IMR-90 (cell line): ENCODE results near the gene LGALSL. TPM values are rescaled to one million over a fixed set of nuclear protein-coding genes. Genes with fewer than 3 reads are reported as not detected.

ENCODE experiments used
- ATAC-seq: fragments of 200-7000 bp; cut with Tn5 transposase; 2 replicates; pipeline ENCODE4 v1.9.1; 2020; ENCODE audit warnings: low read depth, mild to moderate bottlenecking, moderate library complexity
- BruUV-seq: library from RNA; stranded (reverse); fragments of 400-500 nt; replicated peaks from 2 replicates; lab custom pipeline; 2021; lab: Mats Ljungman, UMichigan
- CTCF ChIA-PET: fragments of 300-600 bp; formaldehyde crosslinking; extraction: SDS; loops from one replicate; lab custom pipeline; 2021; ENCODE audit warnings: antibody characterized with exemption; lab: Yijun Ruan, JAX
- POLR2A ChIA-PET: fragments of 300-600 bp; sonication (Branson Sonifier 250); formaldehyde crosslinking; loops from one replicate; lab custom pipeline; 2022; ENCODE audit warnings: antibody characterized with exemption; ENCODE audit not compliant: unreplicated experiment; lab: Charles Lee
- DNase-seq: peaks from one replicate; pipeline ENCODE4 v3.0.0; 2013
- H2AFZ ChIP-seq: replicated peaks from 2 replicates; pipeline ENCODE3; 2013; ENCODE audit warnings: low read length, mild to moderate bottlenecking; ENCODE audit not compliant: poor library complexity
- H2AK5ac ChIP-seq: 2 replicates; pipeline ENCODE4 v1.6.1; 2013; ENCODE audit warnings: low read depth, low read length, inconsistent platforms
- H2AK9ac ChIP-seq: replicated peaks from 2 replicates; pipeline ENCODE3; 2013; ENCODE audit warnings: mild to moderate bottlenecking, low read depth, low read length, moderate library complexity; ENCODE audit not compliant: poor library complexity
- H2BK120ac ChIP-seq: 2 replicates; pipeline ENCODE4 v1.6.1; 2013; ENCODE audit warnings: low read depth, low read length, inconsistent platforms
- H2BK15ac ChIP-seq: 3 replicates; pipeline ENCODE4 v1.6.1; 2013; ENCODE audit warnings: low read depth, low read length, inconsistent platforms
- H2BK20ac ChIP-seq: 2 replicates; pipeline ENCODE4 v1.6.1; 2013; ENCODE audit warnings: low read depth, mild to moderate bottlenecking, inconsistent platforms, low read length, moderate library complexity
- H2BK5ac ChIP-seq: 2 replicates; pipeline ENCODE4 v1.6.1; 2013; ENCODE audit warnings: mild to moderate bottlenecking, low read depth, low read length, inconsistent platforms; ENCODE audit not compliant: poor library complexity, severe bottlenecking
- H3K14ac ChIP-seq: replicated peaks from 2 replicates; pipeline ENCODE4 v1.6.1; 2013; ENCODE audit warnings: low read depth, low read length, inconsistent platforms
- H3K18ac ChIP-seq: 2 replicates; pipeline ENCODE4 v1.6.1; 2013; ENCODE audit warnings: low read depth, low read length, control low read depth
- H3K23ac ChIP-seq: 2 replicates; pipeline ENCODE4 v1.6.1; 2013; ENCODE audit warnings: low read depth, low read length, inconsistent platforms
- H3K27ac ChIP-seq: 2 replicates; pipeline ENCODE4 v1.5.1; 2013; ENCODE audit warnings: mild to moderate bottlenecking, control low read depth, low read length; ENCODE audit not compliant: insufficient read depth
- H3K27me3 ChIP-seq: 2 replicates; pipeline ENCODE4 v1.6.1; 2013; ENCODE audit warnings: low read length; ENCODE audit not compliant: control insufficient read depth, insufficient read depth
- H3K36me3 ChIP-seq: 2 replicates; pipeline ENCODE4 v1.6.1; 2013; ENCODE audit warnings: low read length, mixed read lengths; ENCODE audit not compliant: control insufficient read depth, insufficient read depth
- H3K4ac ChIP-seq: 2 replicates; pipeline ENCODE4 v1.6.1; 2013; ENCODE audit warnings: low read depth, low read length, inconsistent platforms
- H3K4me1 ChIP-seq: 2 replicates; pipeline ENCODE4 v1.6.1; 2013; ENCODE audit warnings: low read length, mixed read lengths; ENCODE audit not compliant: control insufficient read depth, insufficient read depth
- H3K4me2 ChIP-seq: 2 replicates; pipeline ENCODE4 v1.6.1; 2013; ENCODE audit warnings: low read depth, mild to moderate bottlenecking, control low read depth, low read length, moderate library complexity
- H3K4me3 ChIP-seq: 2 replicates; pipeline ENCODE4 v1.5.1; 2013; ENCODE audit warnings: low read depth, mild to moderate bottlenecking, control low read depth, low read length, moderate library complexity; ENCODE audit not compliant: insufficient read depth
- H3K56ac ChIP-seq: 2 replicates; pipeline ENCODE4 v1.6.1; 2013; ENCODE audit warnings: low read length, inconsistent platforms; ENCODE audit not compliant: insufficient read depth; ENCODE audit errors: extremely low read depth
- H3K79me1 ChIP-seq, 2 experiments: 2 replicates each; pipeline ENCODE4 v1.6.1; 2013; ENCODE audit warnings: low read length in 2 of 2, inconsistent platforms in 1 of 2, low read depth in 1 of 2
- H3K9ac ChIP-seq: 2 replicates; pipeline ENCODE4 v1.6.1; 2013; ENCODE audit warnings: low read depth, low read length, control low read depth
- H3K9me1 ChIP-seq: 2 replicates; pipeline ENCODE4 v1.6.1; 2013; ENCODE audit warnings: low read length, inconsistent platforms; ENCODE audit not compliant: insufficient read depth
- H3K9me3 ChIP-seq: 2 replicates; pipeline ENCODE4 v1.6.1; 2013; ENCODE audit warnings: low read length; ENCODE audit not compliant: control insufficient read depth, insufficient read depth
- H4K20me1 ChIP-seq: 2 replicates; pipeline ENCODE4 v1.6.1; 2013; ENCODE audit warnings: low read length, inconsistent platforms; ENCODE audit not compliant: insufficient read depth
- H4K5ac ChIP-seq: 2 replicates; pipeline ENCODE4 v1.6.1; 2013; ENCODE audit warnings: mild to moderate bottlenecking, low read depth, low read length, control low read depth
- H4K8ac ChIP-seq, 2 experiments: 2 replicates each; pipeline ENCODE4 v1.6.1; 2013; ENCODE audit warnings: low read depth in 2 of 2, low read length in 2 of 2, control low read depth in 1 of 2, inconsistent platforms in 1 of 2
- H4K91ac ChIP-seq: 2 replicates; pipeline ENCODE4 v1.6.1; 2013; ENCODE audit warnings: low read depth, low read length, inconsistent platforms; ENCODE audit not compliant: insufficient read depth
- BHLHE40 ChIP-seq: fragments of 150-350 bp; IDR thresholded peaks from 2 replicates; pipeline ENCODE4 v1.6.1; 2016; ENCODE audit warnings: mild to moderate bottlenecking, low read depth, low read length
- CEBPB ChIP-seq: IDR thresholded peaks from 2 replicates; pipeline ENCODE4 v1.6.1; 2012; ENCODE audit warnings: low read depth, low read length, improper control_type of control experiment
- CHD1 ChIP-seq: IDR thresholded peaks from 2 replicates; pipeline ENCODE4 v1.6.1; 2012; ENCODE audit warnings: low read depth, low read length, improper control_type of control experiment
- FOS ChIP-seq: fragments of 150-350 bp; IDR thresholded peaks from 2 replicates; pipeline ENCODE4 v1.6.1; 2016; ENCODE audit warnings: low read depth, low read length
- MAFK ChIP-seq: IDR thresholded peaks from 2 replicates; pipeline ENCODE4 v1.6.1; 2012; ENCODE audit warnings: low read depth, low read length, improper control_type of control experiment
- MAZ ChIP-seq: IDR thresholded peaks from 2 replicates; pipeline ENCODE4 v1.6.1; 2012; ENCODE audit warnings: low read depth, mild to moderate bottlenecking, low read length, improper control_type of control experiment, moderate library complexity, borderline replicate concordance
- MXI1 ChIP-seq: IDR thresholded peaks from 2 replicates; pipeline ENCODE4 v1.6.1; 2012; ENCODE audit warnings: low read depth, mild to moderate bottlenecking, low read length, moderate library complexity, borderline replicate concordance
- NFE2L2 ChIP-seq: fragments of 150-350 bp; IDR thresholded peaks from 2 replicates; pipeline ENCODE4 v1.6.1; 2016; ENCODE audit warnings: low read depth, mild to moderate bottlenecking, low read length
- POLR2A ChIP-seq: IDR thresholded peaks from 2 replicates; pipeline ENCODE4 v1.6.1; 2012; ENCODE audit warnings: mild to moderate bottlenecking, low read depth, low read length
- RAD21 ChIP-seq: IDR thresholded peaks from 2 replicates; pipeline ENCODE4 v1.6.1; 2012; ENCODE audit warnings: low read length, improper control_type of control experiment
- RCOR1 ChIP-seq: IDR thresholded peaks from 2 replicates; pipeline ENCODE4 v1.6.1; 2012; ENCODE audit warnings: mild to moderate bottlenecking, low read length, improper control_type of control experiment; ENCODE audit not compliant: insufficient replicate concordance
- RFX5 ChIP-seq: IDR thresholded peaks from 2 replicates; pipeline ENCODE4 v1.8.0; 2012; ENCODE audit warnings: low read depth, mild to moderate bottlenecking, low read length, moderate library complexity
- SMC3 ChIP-seq: fragments of 150-350 bp; IDR thresholded peaks from 2 replicates; pipeline ENCODE4 v1.6.1; 2016; ENCODE audit warnings: low read depth, mild to moderate bottlenecking, antibody characterized with exemption, low read length, moderate library complexity
- WGBS, 2 experiments: methylation state at CpG; one replicate each; pipeline versions ENCODE4 v1.1.5 to v1.1.7; 2013; ENCODE audit warnings: missing lambda C conversion rate in 2 of 2; ENCODE audit not compliant: insufficient read length in 1 of 2; ENCODE audit errors: extremely low coverage in 2 of 2; 5-methylcytosine and 5-hydroxymethylcytosine counted together
- dilution Hi-C: fragments of 300-500 bp; cut with HindIII; formaldehyde crosslinking; loops from one replicate; pipeline ENCODE4 v1.14.3; 2018; ENCODE audit warnings: low sequenced_read_pairs; ENCODE audit not compliant: unreplicated experiment
- in situ Hi-C: fragments of 300-500 bp; cut with MboI; formaldehyde crosslinking; loops from 3 replicates; pipeline ENCODE4 v1.14.3; 2019; ENCODE audit warnings: low sequenced_read_pairs, inconsistent platforms, mixed read lengths
- intact Hi-C: fragments of 100-400 bp; cut with micrococcal nuclease; formaldehyde crosslinking; loops from 2 replicates; pipeline ENCODE4 v1.10.0; 2022
- polyA plus RNA-seq, 3 experiments: library from polyadenylated mRNA; depleted of rRNA; stranded (reverse); fragments of >200 nt; gene quantifications; 2 replicates each; pipeline ENCODE4 v1.2.3, GENCODE V29; 2012; ENCODE audit warnings: low replicate concordance in 1 of 3
- total RNA-seq: library from RNA; depleted of rRNA; stranded (reverse); fragments of >200 nt; gene quantifications from 2 replicates; pipeline ENCODE4 v1.2.3, GENCODE V29; 2012
- TF ChIP-seq, protein P1 (sequence below): fragments of 150-350 bp; IDR thresholded peaks from 2 replicates; pipeline ENCODE4 v1.6.1; 2017; ENCODE audit warnings: mild to moderate bottlenecking, antibody characterized with exemption, low read length, low read depth
- TF ChIP-seq, protein P2 (sequence below): conservative IDR thresholded peaks from 2 replicates; pipeline ENCODE4 v1.5.1; 2012; ENCODE audit warnings: mild to moderate bottlenecking, low read depth, low read length, improper control_type of control experiment
- TF ChIP-seq, protein P3 (sequence below): fragments of 150-350 bp; IDR thresholded peaks from 2 replicates; pipeline ENCODE4 v1.6.1; 2016; ENCODE audit warnings: low read depth, mild to moderate bottlenecking, low read length, moderate library complexity, borderline replicate concordance

The LGALSL gene
- total and polyA plus RNA-seq, 2 of the 4 experiments (the other 2 are of a cell fraction), result 0.86 to 2.9 TPM

DNA sequence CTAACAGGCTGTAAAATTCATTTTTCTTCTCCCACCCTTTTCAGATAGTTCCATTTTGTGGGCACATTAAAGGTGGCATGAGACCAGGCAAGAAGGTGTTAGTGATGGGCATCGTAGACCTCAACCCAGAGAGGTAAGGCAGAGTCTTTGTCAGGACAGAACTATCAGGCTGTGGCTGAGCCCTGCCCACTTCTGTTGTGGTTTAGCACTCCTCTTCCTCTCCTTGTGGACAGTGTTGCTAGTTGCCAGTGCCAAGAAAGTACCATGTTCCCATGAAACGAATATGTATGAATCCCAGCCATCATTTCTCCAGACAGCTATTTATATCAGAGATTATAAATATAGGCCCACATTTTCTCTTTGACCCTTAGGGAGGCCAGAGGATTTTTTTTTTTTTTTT, 1.6 kb downstream of the LGALSL start:
- H3K4me1 ChIP-seq, result peaks cover 2% of the 10 kb centered on the region; the same call in 1 of the 2 replicates
- H2AK5ac ChIP-seq, result no peak overlapping the region
- ATAC-seq, result no peak
- no peak overlapping the region for H2AK9ac ChIP-seq
- no peak overlapping the region for H3K14ac ChIP-seq
- H3K56ac ChIP-seq, result no peak overlapping the region
- H3K4me3 ChIP-seq, result no peak overlapping the region
- in situ Hi-C loops (no loop called here), intact Hi-C loops (no loop called here), dilution Hi-C loops (no loop called here)
- no peak overlapping the region for H2BK20ac ChIP-seq
- H3K4ac ChIP-seq, result no peak overlapping the region
- H3K4me2 ChIP-seq, result no peak overlapping the region
- H3K9me1 ChIP-seq, result no peaks in the 10 kb centered on the region
- no peak for DNase-seq
- H3K9me3 ChIP-seq, result no peaks in the 10 kb centered on the region
- BruUV-seq, result no TSS peak
- ChIA-PET POLR2A (no interaction called here), CTCF (interaction anchor here (0.7 to 1.2 kb wide), 2 partner anchors 8 to 125 kb away, joined by 3 to 5 read pairs; no protein-coding TSS in a partner anchor)
- no peak overlapping the region for H3K9ac ChIP-seq
- no peak overlapping the region for H4K91ac ChIP-seq
- no peaks in the 10 kb centered on the region for H4K20me1 ChIP-seq
- TF ChIP-seq POLR2A (no peak), CHD1 (no peak), MXI1 (no peak), NFE2L2 (no peak), MAFK (no peak), RAD21 (no peak), FOS (no peak), BHLHE40 (no peak), SMC3 (no peak), RCOR1 (no peak), RFX5 (no peak), CEBPB (no peak), MAZ (no peak)
- TF ChIP-seq, protein P1, sequence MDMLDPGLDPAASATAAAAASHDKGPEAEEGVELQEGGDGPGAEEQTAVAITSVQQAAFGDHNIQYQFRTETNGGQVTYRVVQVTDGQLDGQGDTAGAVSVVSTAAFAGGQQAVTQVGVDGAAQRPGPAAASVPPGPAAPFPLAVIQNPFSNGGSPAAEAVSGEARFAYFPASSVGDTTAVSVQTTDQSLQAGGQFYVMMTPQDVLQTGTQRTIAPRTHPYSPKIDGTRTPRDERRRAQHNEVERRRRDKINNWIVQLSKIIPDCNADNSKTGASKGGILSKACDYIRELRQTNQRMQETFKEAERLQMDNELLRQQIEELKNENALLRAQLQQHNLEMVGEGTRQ, result no peak
- TF ChIP-seq, protein P2, sequence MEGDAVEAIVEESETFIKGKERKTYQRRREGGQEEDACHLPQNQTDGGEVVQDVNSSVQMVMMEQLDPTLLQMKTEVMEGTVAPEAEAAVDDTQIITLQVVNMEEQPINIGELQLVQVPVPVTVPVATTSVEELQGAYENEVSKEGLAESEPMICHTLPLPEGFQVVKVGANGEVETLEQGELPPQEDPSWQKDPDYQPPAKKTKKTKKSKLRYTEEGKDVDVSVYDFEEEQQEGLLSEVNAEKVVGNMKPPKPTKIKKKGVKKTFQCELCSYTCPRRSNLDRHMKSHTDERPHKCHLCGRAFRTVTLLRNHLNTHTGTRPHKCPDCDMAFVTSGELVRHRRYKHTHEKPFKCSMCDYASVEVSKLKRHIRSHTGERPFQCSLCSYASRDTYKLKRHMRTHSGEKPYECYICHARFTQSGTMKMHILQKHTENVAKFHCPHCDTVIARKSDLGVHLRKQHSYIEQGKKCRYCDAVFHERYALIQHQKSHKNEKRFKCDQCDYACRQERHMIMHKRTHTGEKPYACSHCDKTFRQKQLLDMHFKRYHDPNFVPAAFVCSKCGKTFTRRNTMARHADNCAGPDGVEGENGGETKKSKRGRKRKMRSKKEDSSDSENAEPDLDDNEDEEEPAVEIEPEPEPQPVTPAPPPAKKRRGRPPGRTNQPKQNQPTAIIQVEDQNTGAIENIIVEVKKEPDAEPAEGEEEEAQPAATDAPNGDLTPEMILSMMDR, result no peak
- TF ChIP-seq, protein P3, sequence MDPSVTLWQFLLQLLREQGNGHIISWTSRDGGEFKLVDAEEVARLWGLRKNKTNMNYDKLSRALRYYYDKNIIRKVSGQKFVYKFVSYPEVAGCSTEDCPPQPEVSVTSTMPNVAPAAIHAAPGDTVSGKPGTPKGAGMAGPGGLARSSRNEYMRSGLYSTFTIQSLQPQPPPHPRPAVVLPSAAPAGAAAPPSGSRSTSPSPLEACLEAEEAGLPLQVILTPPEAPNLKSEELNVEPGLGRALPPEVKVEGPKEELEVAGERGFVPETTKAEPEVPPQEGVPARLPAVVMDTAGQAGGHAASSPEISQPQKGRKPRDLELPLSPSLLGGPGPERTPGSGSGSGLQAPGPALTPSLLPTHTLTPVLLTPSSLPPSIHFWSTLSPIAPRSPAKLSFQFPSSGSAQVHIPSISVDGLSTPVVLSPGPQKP, result no peak
- WGBS, 2 experiments, result no CpG with 5 or more reads among the region's 2 CpGs
- H2BK15ac ChIP-seq, result no peak overlapping the region
- H3K27ac ChIP-seq, result no peak overlapping the region
- no peaks in the 10 kb centered on the region for H3K79me1 ChIP-seq
- no peak overlapping the region for H2AFZ ChIP-seq
- H2BK5ac ChIP-seq, result no peak overlapping the region
- no peaks in the 10 kb centered on the region for H3K36me3 ChIP-seq
- no peak overlapping the region for H4K8ac ChIP-seq
- no peak overlapping the region for H2BK120ac ChIP-seq
- H4K5ac ChIP-seq, result no peak overlapping the region
- peaks cover 11% of the 10 kb centered on the region for H3K27me3 ChIP-seq
- H3K18ac ChIP-seq, result no peak overlapping the region
- H3K23ac ChIP-seq, result no peak overlapping the region
